OCI-LY3 (cell line): ENCODE measurements around the gene CCDC24.

ENCODE experiments used
- H2AFZ ChIP-seq: fragments of 200-600, 300-600 bp; shearing (Covaris generic); 2 replicates; pipeline ENCODE4 v1.6.0; 2014; ENCODE audit warnings: antibody characterized with exemption, low read depth, low read length
- H3K27ac ChIP-seq: fragments of 200-600, 300-600 bp; sonication (generic); 2 replicates; pipeline ENCODE4 v1.5.1; 2014; ENCODE audit warnings: mild to moderate bottlenecking, low read length, moderate library complexity, mixed read lengths
- H3K27me3 ChIP-seq: fragments of 200-600, 300-600 bp; sonication (generic); 2 replicates; pipeline ENCODE4 v1.6.1; 2014; ENCODE audit warnings: low read depth, low read length, mixed read lengths
- H3K36me3 ChIP-seq: fragments of 200-600, 300-600 bp; sonication (generic); replicated peaks from 2 replicates; pipeline ENCODE3; 2014; ENCODE audit warnings: low read depth, low read length, mixed read lengths
- H3K4me1 ChIP-seq: fragments of 300-600, 200-600 bp; sonication (generic); 2 replicates; pipeline ENCODE4 v1.6.1; 2014; ENCODE audit warnings: low read length, mixed read lengths
- H3K4me2 ChIP-seq: fragments of 200-600, 300-600 bp; sonication (generic); 2 replicates; pipeline ENCODE4 v1.6.1; 2014; ENCODE audit warnings: low read length, mixed read lengths
- H3K4me3 ChIP-seq: fragments of 300-600, 200-600 bp; sonication (generic); 2 replicates; pipeline ENCODE4 v1.5.1; 2014; ENCODE audit warnings: antibody characterized with exemption, mild to moderate bottlenecking, low read length, moderate library complexity
- H3K79me2 ChIP-seq: fragments of 300-600, 200-600 bp; shearing (Covaris generic); 2 replicates; pipeline ENCODE4 v1.6.1; 2014; ENCODE audit warnings: mild to moderate bottlenecking, low read length, mixed read lengths
- H3K9ac ChIP-seq: fragments of 300-600, 200-600 bp; shearing (Covaris generic); 2 replicates; pipeline ENCODE4 v1.6.0; 2014; ENCODE audit warnings: mild to moderate bottlenecking, low read length, moderate library complexity
- H3K9me3 ChIP-seq: fragments of 200-600, 300-600 bp; shearing (Covaris generic); 2 replicates; pipeline ENCODE4 v1.6.1; 2014; ENCODE audit warnings: low read length, mixed read lengths; ENCODE audit not compliant: insufficient read depth
- H4K20me1 ChIP-seq: fragments of 200-600, 300-600 bp; sonication (generic); 2 replicates; pipeline ENCODE4 v1.6.1; 2016; ENCODE audit warnings: low read length, mixed read lengths; ENCODE audit not compliant: insufficient read depth
- CTCF ChIP-seq: fragments of 200-600, 300-600 bp; sonication (generic); IDR thresholded peaks from 2 replicates; pipeline ENCODE4 v1.5.1; 2014; ENCODE audit warnings: antibody characterized with exemption, low read length, low read depth
- EZH2phosphoT487 ChIP-seq: fragments of 200-600 bp; shearing (Covaris generic); IDR thresholded peaks from 2 replicates; pipeline ENCODE4 v1.6.1; 2018; ENCODE audit warnings: antibody characterized with exemption, mixed run types, low read depth

Gene CCDC24

DNA sequence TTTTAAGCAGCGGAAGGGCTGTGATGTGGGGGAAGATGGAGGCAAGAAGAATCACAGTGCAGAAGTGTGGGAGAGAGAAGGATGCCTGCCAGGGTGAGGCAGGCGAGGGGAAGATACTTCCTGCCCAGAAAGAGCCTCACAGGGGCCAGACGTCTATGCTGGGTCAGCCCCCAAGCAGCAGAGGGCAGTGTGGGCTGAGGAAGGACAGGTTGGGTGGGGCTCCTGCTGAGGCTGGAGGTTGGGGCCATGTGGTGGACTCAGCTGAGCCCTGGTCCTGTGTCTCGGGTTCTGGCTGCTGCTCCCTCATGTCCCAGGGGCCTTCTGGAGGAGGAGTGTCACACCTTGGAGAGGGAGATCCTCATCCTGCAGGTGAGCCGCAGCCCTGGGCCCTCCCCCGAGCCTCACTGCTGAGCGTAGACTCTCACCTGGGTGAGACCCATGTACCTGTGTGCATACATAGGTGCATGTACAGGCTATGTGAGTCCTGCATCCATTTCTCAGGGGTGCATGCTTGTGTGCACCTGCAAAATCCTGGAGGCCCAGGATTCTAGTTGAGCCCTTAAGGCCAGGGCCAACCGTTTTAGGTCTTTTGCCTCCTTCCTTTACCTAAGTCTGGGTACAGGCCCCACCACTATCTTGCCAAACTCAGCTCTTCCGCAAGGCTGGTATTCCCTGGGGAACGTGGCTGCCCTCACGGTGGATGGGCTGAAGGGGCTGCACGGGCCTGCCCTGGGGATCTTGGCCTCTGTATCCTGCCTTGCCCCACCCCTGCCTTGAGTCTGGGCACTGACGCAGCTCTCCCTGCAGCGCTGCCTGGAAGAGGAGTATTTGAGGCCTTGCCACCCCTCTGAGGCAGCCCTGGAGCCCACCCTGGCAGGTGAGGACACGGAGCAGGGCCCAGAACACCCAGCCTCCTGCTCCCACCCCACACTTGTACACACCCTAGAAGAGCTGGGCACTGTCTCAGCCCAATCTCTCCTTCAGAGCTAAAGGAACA, 3.7 kb downstream of the CCDC24 start:
- no peak overlapping the region for H3K4me3 ChIP-seq
- peak; percentile 33 for TF ChIP-seq CTCF
- TF ChIP-seq EZH2phosphoT487: no peak
- H4K20me1 ChIP-seq: no peaks in the 10 kb centered on the region
- H3K79me2 ChIP-seq: no peaks in the 10 kb centered on the region
- H3K9me3 ChIP-seq: no peaks in the 10 kb centered on the region
- no peaks in the 10 kb centered on the region for H3K27me3 ChIP-seq
- H2AFZ ChIP-seq: no peak overlapping the region
- no peak overlapping the region for H3K9ac ChIP-seq
- H3K4me1 ChIP-seq: peaks cover 16% of the 10 kb centered on the region
- H3K36me3 ChIP-seq: no peaks in the 10 kb centered on the region
- no peak overlapping the region for H3K4me2 ChIP-seq
- H3K27ac ChIP-seq: no peak overlapping the region

GRCh38 chr1:43995984-43996732, 4.8 kb downstream of the CCDC24 start:
- no peaks in the 10 kb centered on the region for H3K79me2 ChIP-seq
- H4K20me1 ChIP-seq: no peaks in the 10 kb centered on the region
- H3K9ac ChIP-seq: no peak overlapping the region
- peaks cover 10% of the 10 kb centered on the region; the same call in 1 of the 2 replicates for H3K4me1 ChIP-seq
- no peak overlapping the region for H3K4me2 ChIP-seq
- no peak overlapping the region for H3K27ac ChIP-seq
- TF ChIP-seq EZH2phosphoT487: no peak
- TF ChIP-seq CTCF: no peak
- H3K27me3 ChIP-seq: no peaks in the 10 kb centered on the region
- no peak overlapping the region for H2AFZ ChIP-seq
- no peaks in the 10 kb centered on the region for H3K9me3 ChIP-seq
- no peak overlapping the region for H3K4me3 ChIP-seq
- no peaks in the 10 kb centered on the region for H3K36me3 ChIP-seq

DNA sequence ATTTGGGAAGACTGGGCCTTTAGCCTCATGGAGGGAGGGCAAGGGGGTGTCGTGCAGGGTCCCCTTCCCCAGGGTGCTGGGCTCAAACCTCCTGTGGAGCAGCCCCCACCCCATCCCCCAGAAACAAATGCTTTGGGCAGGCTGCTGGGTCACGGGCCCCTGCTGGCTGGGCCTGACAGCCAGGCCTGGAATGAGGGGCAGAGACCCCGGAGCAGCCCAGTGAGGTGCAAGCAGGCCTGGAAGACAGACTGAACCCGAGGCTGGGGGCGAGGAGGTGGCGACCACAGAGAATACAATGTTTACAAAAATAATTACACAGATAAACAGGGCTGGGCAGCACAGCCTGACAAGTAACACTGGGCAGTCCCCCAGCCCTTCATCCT, 5.3 kb downstream of the CCDC24 start:
- H3K36me3 ChIP-seq: no peaks in the 10 kb centered on the region
- H3K4me3 ChIP-seq: no peak overlapping the region
- no peaks in the 10 kb centered on the region for H3K9me3 ChIP-seq
- TF ChIP-seq EZH2phosphoT487 (no peak), CTCF (no peak)
- no peak overlapping the region for H3K4me2 ChIP-seq
- H3K27ac ChIP-seq: no peak overlapping the region
- H3K79me2 ChIP-seq: no peaks in the 10 kb centered on the region
- H3K27me3 ChIP-seq: no peaks in the 10 kb centered on the region
- no peak overlapping the region for H3K9ac ChIP-seq
- H2AFZ ChIP-seq: no peak overlapping the region
- H4K20me1 ChIP-seq: no peaks in the 10 kb centered on the region
- peaks cover 10% of the 10 kb centered on the region; the same call in 1 of the 2 replicates for H3K4me1 ChIP-seq
